HepG2 (cell line): ENCODE data around the gene RASSF6. TPM values are rescaled to one million over a fixed set of nuclear protein-coding genes. Genes with fewer than 3 reads are reported as not detected.
A peak's percentile ranks its signal among the peaks of the same experiment; 100 is the strongest.

Experiments used
- ARID3A ChIP-seq: IDR thresholded peaks from 2 replicates; pipeline ENCODE4 v1.6.1; 2012; ENCODE audit warnings: low read depth, low read length, improper control_type of control experiment
- GATA4 ChIP-seq: sonication (generic); IDR thresholded peaks from 2 replicates; pipeline ENCODE4 v1.6.1; 2016; ENCODE audit warnings: antibody characterized with exemption, low read depth, borderline replicate concordance
- HNF4G ChIP-seq, 2 experiments: sonication (generic) in 1 of 2; formaldehyde crosslinking in 1 of 2; IDR thresholded peaks; 2 replicates each; pipeline versions ENCODE4 v1.4.0 to v1.6.1; 2011 to 2020; ENCODE audit warnings: borderline replicate concordance in 2 of 2, low read depth in 2 of 2, mild to moderate bottlenecking in 2 of 2, low read length in 1 of 2, missing genetic modification reagents in 1 of 2, moderate library complexity in 1 of 2
- MAFG ChIP-seq: sonication (generic); formaldehyde crosslinking; IDR thresholded peaks from 2 replicates; pipeline ENCODE4 v1.5.1; 2020; ENCODE audit warnings: mild to moderate bottlenecking, missing genetic modification reagents
- MAFK ChIP-seq, 2 experiments: IDR thresholded peaks in 1 of 2; conservative IDR thresholded peaks in 1 of 2; 2 replicates each; pipeline ENCODE4 v1.6.1; 2011; ENCODE audit warnings: improper control_type of control experiment in 2 of 2, low read length in 2 of 2
- MED1 ChIP-seq: sonication (generic); formaldehyde crosslinking; IDR thresholded peaks from 2 replicates; pipeline ENCODE4 v1.4.0; 2020; ENCODE audit warnings: missing genetic modification reagents
- NONO ChIP-seq, 2 experiments: fragments of 450-650 bp in 1 of 2; sonication (generic) in 1 of 2; formaldehyde crosslinking in 1 of 2; IDR thresholded peaks in 1 of 2; conservative IDR thresholded peaks in 1 of 2; 2 replicates each; pipeline versions ENCODE4 v1.6.1 to v1.8.0; 2017 to 2022; ENCODE audit warnings: mild to moderate bottlenecking in 1 of 2, missing genetic modification reagents in 1 of 2, moderate library complexity in 1 of 2
- NR2F6 ChIP-seq, 2 experiments: IDR thresholded peaks; 2 replicates each; pipeline ENCODE4 v1.6.1; 2016; ENCODE audit warnings: antibody characterized with exemption in 1 of 2, mild to moderate bottlenecking in 1 of 2
- SALL1 ChIP-seq: sonication (generic); formaldehyde crosslinking; IDR thresholded peaks from 2 replicates; pipeline ENCODE4 v1.8.0; 2022; ENCODE audit warnings: mild to moderate bottlenecking, missing genetic modification reagents
- SIX4 ChIP-seq: sonication (generic); formaldehyde crosslinking; IDR thresholded peaks from 2 replicates; pipeline ENCODE4 v1.4.0; 2020; ENCODE audit warnings: missing genetic modification reagents
- SNAPC4 ChIP-seq: sonication (generic); formaldehyde crosslinking; IDR thresholded peaks from 2 replicates; pipeline ENCODE4 v1.4.0; 2020; ENCODE audit warnings: mild to moderate bottlenecking, missing genetic modification reagents
- SP2 ChIP-seq: sonication (generic); formaldehyde crosslinking; IDR thresholded peaks from 2 replicates; pipeline ENCODE4 v1.5.1; 2020; ENCODE audit warnings: mild to moderate bottlenecking, missing genetic modification reagents
- U2AF2 ChIP-seq: fragments of 200-400 bp; formaldehyde crosslinking; IDR thresholded peaks from 2 replicates; pipeline ENCODE4 v1.6.1; 2017; ENCODE audit warnings: low read depth, mild to moderate bottlenecking, low read length
- ZBTB21 ChIP-seq: sonication (generic); formaldehyde crosslinking; IDR thresholded peaks from 2 replicates; pipeline ENCODE4 v1.4.0; 2020; ENCODE audit warnings: missing genetic modification reagents
- ZIK1 ChIP-seq: sonication (generic); formaldehyde crosslinking; IDR thresholded peaks from 2 replicates; pipeline ENCODE4 v1.5.0; 2020; ENCODE audit warnings: mild to moderate bottlenecking, low read depth, missing genetic modification reagents, borderline replicate concordance
- ZNF225 ChIP-seq: sonication (generic); formaldehyde crosslinking; IDR thresholded peaks from 2 replicates; pipeline ENCODE4 v1.4.0; 2020; ENCODE audit warnings: mild to moderate bottlenecking, missing genetic modification reagents
- ZNF557 ChIP-seq: sonication (generic); formaldehyde crosslinking; IDR thresholded peaks from 2 replicates; pipeline ENCODE4 v1.4.0; 2020; ENCODE audit warnings: missing genetic modification reagents
- ZNF562 ChIP-seq: sonication (generic); formaldehyde crosslinking; IDR thresholded peaks from 2 replicates; pipeline ENCODE4 v1.8.0; 2022; ENCODE audit warnings: missing genetic modification reagents, borderline replicate concordance
- ZNF704 ChIP-seq: sonication (generic); formaldehyde crosslinking; IDR thresholded peaks from 2 replicates; pipeline ENCODE4 v1.8.1; 2023; ENCODE audit warnings: mild to moderate bottlenecking, inconsistent platforms, moderate library complexity, missing genetic modification reagents, borderline replicate concordance
- polyA plus RNA-seq, 8 experiments: library from polyadenylated mRNA; depleted of rRNA in 3 of 8; stranded (reverse) in 7 of 8; unstranded in 1 of 8; fragments of >200 nt; fragmentation: Illumina TruSeq in 4 of 8; extraction: Trizol in 4 of 8; gene quantifications; 2 replicates each; pipeline versions ENCODE4 v1.2.1 to v1.2.3, GENCODE V29; 2011 to 2016; ENCODE audit warnings: low read depth in 4 of 8, missing spikeins in 1 of 8, mixed read lengths in 1 of 8; ENCODE audit not compliant: insufficient read depth in 1 of 8
- total RNA-seq, 5 experiments: library from RNA; depleted of rRNA; stranded (reverse); fragments of >200 nt; fragmentation: Illumina TruSeq; extraction: Trizol; gene quantifications; 2 replicates each; pipeline ENCODE4 v1.2.3, GENCODE V29; 2016; ENCODE audit warnings: low read depth in 1 of 5

The RASSF6 gene
- total and polyA plus RNA-seq, 2 of the 13 experiments (the other 11 are each of a cell fraction or from before 2014, with no cell fraction given), result 0.03 to 0.11 TPM

- TF ChIP-seq ZNF704 (no peak), SALL1 (CRISPR knock-in tag) (peak; percentile 49), SIX4 (no peak), U2AF2 (no peak), HNF4G (IDR thresholded peaks at IDR 0.05; ENCODE audit: borderline replicate concordance, low read depth, low read length) (peak; percentile 83), HNF4G (CRISPR knock-in tag; IDR thresholded peaks at IDR 0.05; ENCODE audit: borderline replicate concordance, low read depth) (no peak), ARID3A (0 out of 2 replicates have a peak, but pooled peaks have one; percentile 22), ZNF225 (no peak), MAFG (CRISPR knock-in tag) (peak; percentile 82), ZNF557 (CRISPR knock-in tag) (no peak), ZBTB21 (no peak), NR2F6 (IDR thresholded peaks at IDR 0.05) (peak; percentile 69), NR2F6 (CRISPR knock-in tag; IDR thresholded peaks at IDR 0.05) (peak; percentile 76; the same call in 1 of the 2 replicates), GATA4 (no peak), SNAPC4 (CRISPR knock-in tag) (no peak), MED1 (CRISPR knock-in tag) (no peak), SP2 (CRISPR knock-in tag) (no peak), ZIK1 (CRISPR knock-in tag) (no peak), NONO (IDR thresholded peaks at IDR 0.05) (no peak), NONO (CRISPR knock-in tag; conservative IDR thresholded peaks at IDR 0.05) (no peak), ZNF562 (CRISPR knock-in tag) (no peak), MAFK (conservative IDR thresholded peaks at IDR 0.05 in 1 of 2, IDR thresholded peaks at IDR 0.05 in 1 of 2; ENCODE audit: low read length in 2 of 2) (peak; percentile 97 to 98)
Measured at GRCh38 chr4:73533515-73534422, 86.5 kb downstream of the RASSF6 start (continued).
